HCT116 (cell line): ENCODE data around the gene HACE1.

Experiments
- CTCF ChIP-seq, 3 experiments: fragments of 200-600 bp in 1 of 3; sonication (generic) in 1 of 3; IDR thresholded peaks in 2 of 3; conservative IDR thresholded peaks in 1 of 3; 2 replicates each; pipeline ENCODE4 v1.5.1; 2012 to 2017; ENCODE audit warnings: low read depth in 2 of 3, low read length in 2 of 3, antibody characterized with exemption in 1 of 3, borderline replicate concordance in 1 of 3, control low read depth in 1 of 3, mild to moderate bottlenecking in 1 of 3, mixed read lengths in 1 of 3, mixed run types in 1 of 3, moderate library complexity in 1 of 3; ENCODE audit not compliant: insufficient read depth in 1 of 3
- EZH2phosphoT487 ChIP-seq: fragments of 200-600 bp; IDR thresholded peaks from 2 replicates; pipeline ENCODE4 v1.6.1; 2018; ENCODE audit warnings: antibody characterized with exemption, borderline replicate concordance
- FOSL1 ChIP-seq: IDR thresholded peaks from 2 replicates; pipeline ENCODE4 v1.6.1; 2012; ENCODE audit warnings: low read depth
- MAX ChIP-seq: IDR thresholded peaks from 2 replicates; pipeline ENCODE4 v1.6.1; 2012
- POLR2AphosphoS5 ChIP-seq: IDR thresholded peaks from 2 replicates; pipeline ENCODE4 v1.6.1; 2011; ENCODE audit warnings: mild to moderate bottlenecking, low read depth, low read length, moderate library complexity
- SIN3A ChIP-seq: IDR thresholded peaks from 2 replicates; pipeline ENCODE4 v1.6.1; 2012; ENCODE audit warnings: low read depth

GRCh38 chr6:104829183-104829958, 30.3 kb downstream of the HACE1 start:
- no peak for TF ChIP-seq CTCF (IDR thresholded peaks at IDR 0.05 in 2 of 3, conservative IDR thresholded peaks at IDR 0.05 in 1 of 3; ENCODE audit: borderline replicate concordance in 1 of 3, insufficient read depth in 1 of 3, low read depth in 2 of 3, low read length in 2 of 3)
- no peak for TF ChIP-seq SIN3A
- TF ChIP-seq POLR2AphosphoS5: no peak
- no peak for TF ChIP-seq MAX
- no peak for TF ChIP-seq FOSL1
- TF ChIP-seq EZH2phosphoT487: no peak
